H9 (cell line): Measurements from ENCODE around the gene CPXM2. TPM values are rescaled to one million over a fixed set of nuclear protein-coding genes. Genes with fewer than 3 reads are reported as not detected.

Experiments used
- DNase-seq: peaks from one replicate; pipeline ENCODE4 v3.0.0-alpha.2; 2017
- H2AFZ ChIP-seq: one replicate; pipeline ENCODE4 v1.6.1; 2013; ENCODE audit warnings: mild to moderate bottlenecking, low read length, control low read depth, moderate library complexity
- H2AK5ac ChIP-seq: 2 replicates; pipeline ENCODE4 v1.6.1; 2013; ENCODE audit warnings: low read length, control low read depth, mixed read lengths; ENCODE audit not compliant: insufficient read length
- H2BK120ac ChIP-seq: one replicate; pipeline ENCODE4 v1.6.1; 2013; ENCODE audit warnings: low read depth, mild to moderate bottlenecking, low read length, control low read depth, inconsistent platforms; ENCODE audit not compliant: poor library complexity, severe bottlenecking
- H2BK12ac ChIP-seq: 2 replicates; pipeline ENCODE4 v1.6.1; 2013; ENCODE audit warnings: low read length, control low read depth, mixed read lengths, low read depth; ENCODE audit not compliant: insufficient read length
- H2BK15ac ChIP-seq: 2 replicates; pipeline ENCODE4 v1.6.1; 2013; ENCODE audit warnings: low read depth, low read length, control low read depth
- H2BK20ac ChIP-seq: one replicate; pipeline ENCODE4 v1.6.1; 2013; ENCODE audit warnings: low read depth, mild to moderate bottlenecking, low read length, control low read depth, inconsistent platforms; ENCODE audit not compliant: poor library complexity, severe bottlenecking
- H2BK5ac ChIP-seq: 2 replicates; pipeline ENCODE4 v1.6.1; 2013; ENCODE audit warnings: low read length, control low read depth, mixed read lengths; ENCODE audit not compliant: insufficient read length
- H3K14ac ChIP-seq: 2 replicates; pipeline ENCODE4 v1.6.1; 2013; ENCODE audit warnings: low read length, control low read depth; ENCODE audit not compliant: insufficient read depth
- H3K18ac ChIP-seq: 2 replicates; pipeline ENCODE4 v1.6.1; 2013; ENCODE audit warnings: low read depth, mild to moderate bottlenecking, mixed read lengths, low read length, control low read depth; ENCODE audit not compliant: insufficient read length
- H3K23ac ChIP-seq: 2 replicates; pipeline ENCODE4 v1.6.1; 2013; ENCODE audit warnings: low read length, control low read depth, mixed read lengths, low read depth; ENCODE audit not compliant: insufficient read length
- H3K23me2 ChIP-seq: 2 replicates; pipeline ENCODE4 v1.6.1; 2013; ENCODE audit warnings: low read depth, mild to moderate bottlenecking, mixed read lengths, low read length, control low read depth; ENCODE audit not compliant: insufficient read length, poor library complexity, severe bottlenecking
- H3K27ac ChIP-seq: 2 replicates; pipeline ENCODE4 v1.5.1; 2013; ENCODE audit warnings: low read length, control low read depth, mixed read lengths, low read depth; ENCODE audit not compliant: insufficient read length
- H3K27me3 ChIP-seq: 2 replicates; pipeline ENCODE4 v1.6.1; 2013; ENCODE audit warnings: low read length, control low read depth, inconsistent platforms; ENCODE audit not compliant: insufficient read depth
- H3K4ac ChIP-seq: 2 replicates; pipeline ENCODE4 v1.6.1; 2013; ENCODE audit warnings: low read depth, mild to moderate bottlenecking, control low read depth, inconsistent platforms, low read length, moderate library complexity
- H3K4me1 ChIP-seq: 2 replicates; pipeline ENCODE4 v1.6.1; 2013; ENCODE audit warnings: low read length, control low read depth, inconsistent platforms; ENCODE audit not compliant: insufficient read depth
- H3K4me2 ChIP-seq: 2 replicates; pipeline ENCODE4 v1.6.1; 2013; ENCODE audit warnings: low read length, control low read depth, mixed read lengths; ENCODE audit not compliant: insufficient read length, insufficient read depth
- H3K56ac ChIP-seq: 2 replicates; pipeline ENCODE4 v1.6.1; 2013; ENCODE audit warnings: low read depth, mild to moderate bottlenecking, mixed read lengths, low read length, control low read depth; ENCODE audit not compliant: insufficient read length
- H3K79me1 ChIP-seq: 2 replicates; pipeline ENCODE4 v1.6.1; 2013; ENCODE audit warnings: low read depth, mild to moderate bottlenecking, moderate library complexity, low read length, control low read depth, inconsistent platforms; ENCODE audit not compliant: insufficient read depth, poor library complexity, severe bottlenecking
- H3K79me2 ChIP-seq: 2 replicates; pipeline ENCODE4 v1.6.1; 2013; ENCODE audit warnings: low read length, control low read depth, inconsistent platforms; ENCODE audit not compliant: insufficient read depth
- H3K9ac ChIP-seq: 2 replicates; pipeline ENCODE4 v1.6.1; 2013; ENCODE audit warnings: low read length, control low read depth, mixed read lengths; ENCODE audit not compliant: insufficient read length; ENCODE audit errors: extremely low read depth
- H3K9me3 ChIP-seq: one replicate; pipeline ENCODE4 v1.6.1; 2013; ENCODE audit warnings: low read depth, low read length, inconsistent platforms; ENCODE audit not compliant: control insufficient read depth
- H3T11ph ChIP-seq: one replicate; pipeline ENCODE4 v1.6.1; 2013; ENCODE audit warnings: mild to moderate bottlenecking, low read length, control low read depth, inconsistent platforms
- H4K20me1 ChIP-seq: one replicate; pipeline ENCODE4 v1.6.1; 2013; ENCODE audit not compliant: control insufficient read depth, insufficient read length, insufficient read depth
- H4K5ac ChIP-seq: 2 replicates; pipeline ENCODE4 v1.6.1; 2013; ENCODE audit warnings: low read depth, mild to moderate bottlenecking, mixed read lengths, low read length, control low read depth; ENCODE audit not compliant: insufficient read length
- H4K8ac ChIP-seq: replicated peaks from 2 replicates; pipeline ENCODE4 v1.6.1; 2013; ENCODE audit warnings: low read length, control low read depth, mixed read lengths, low read depth; ENCODE audit not compliant: insufficient read length
- H4K91ac ChIP-seq: 2 replicates; pipeline ENCODE4 v1.6.1; 2013; ENCODE audit warnings: low read depth, mild to moderate bottlenecking, moderate library complexity, mixed read lengths, low read length, control low read depth; ENCODE audit not compliant: insufficient read length
- H3K27ac Mint-ChIP-seq, 3 experiments: 2 replicates in 2 of 3; 3 replicates in 1 of 3; pipeline ENCODE4 v1.8.0; 2020 to 2021; ENCODE audit warnings: mixed read lengths in 3 of 3, mild to moderate bottlenecking in 1 of 3, moderate library complexity in 1 of 3
- H3K27me3 Mint-ChIP-seq: 2 replicates; pipeline ENCODE4 v1.8.0; 2021; ENCODE audit warnings: low read depth, mild to moderate bottlenecking, moderate library complexity, mixed read lengths
- H3K36me3 Mint-ChIP-seq, 3 experiments: 2 replicates in 2 of 3; 3 replicates in 1 of 3; pipeline ENCODE4 v1.8.0; 2020 to 2021; ENCODE audit warnings: low read depth in 3 of 3, mixed read lengths in 3 of 3; ENCODE audit not compliant: insufficient read depth in 1 of 3
- H3K4me1 Mint-ChIP-seq, 2 experiments: 2 replicates each; pipeline ENCODE4 v1.8.0; 2020; ENCODE audit warnings: mixed read lengths in 2 of 2
- H3K4me3 Mint-ChIP-seq, 2 experiments: 2 replicates in 1 of 2; 3 replicates in 1 of 2; pipeline ENCODE4 v1.8.0; 2020 to 2021; ENCODE audit warnings: mild to moderate bottlenecking in 2 of 2, mixed read lengths in 2 of 2, moderate library complexity in 1 of 2
- H3K9me3 Mint-ChIP-seq, 2 experiments: 2 replicates in 1 of 2; 3 replicates in 1 of 2; pipeline ENCODE4 v1.8.0; 2020; ENCODE audit warnings: mild to moderate bottlenecking in 2 of 2, mixed read lengths in 2 of 2, moderate library complexity in 1 of 2
- CTCF ChIP-seq: fragments of 200-600 bp; sonication (generic); conservative IDR thresholded peaks from 3 replicates; pipeline ENCODE4 v1.8.0; 2021; ENCODE audit warnings: antibody characterized with exemption, mild to moderate bottlenecking
- WGBS: extraction: QIAGEN DNeasy Blood & Tissue Kit; methylation state at CpG from one replicate; pipeline ENCODE4 v1.1.7; 2013; ENCODE audit warnings: missing lambda C conversion rate, low lambda C conversion rate, mixed read lengths; ENCODE audit not compliant: insufficient read length; ENCODE audit errors: extremely low coverage; 5-methylcytosine and 5-hydroxymethylcytosine counted together
- total RNA-seq: library from RNA; stranded (reverse); gene quantifications from 2 replicates; pipeline ENCODE4 v1.2.1, GENCODE V29; 2021

Gene CPXM2
- total RNA-seq, 1 experiment from 2014 or later, result 1.7 TPM

- Histone ChIP-seq H2BK15ac (no peak overlapping the region), H3K23ac (no peak overlapping the region), H3K18ac (no peak overlapping the region), H2AFZ (no peak overlapping the region), H3K9me3 (no peaks in the 10 kb centered on the region), H3K23me2 (no peaks in the 10 kb centered on the region), H3K56ac (no peak overlapping the region), H2BK120ac (no peak overlapping the region), H2BK20ac (no peak overlapping the region), H3K4ac (no peak overlapping the region), H2AK5ac (no peak overlapping the region), H4K91ac (no peak overlapping the region), H2BK5ac (no peak overlapping the region), H4K8ac (no peak overlapping the region), H3K4me2 (no peak overlapping the region), H3K4me1 (peaks cover 8% of the 10 kb centered on the region; the same call in 1 of the 2 replicates), H3K79me2 (no peaks in the 10 kb centered on the region), H3K9ac (no peak overlapping the region), H4K20me1 (no peaks in the 10 kb centered on the region), H3K14ac (no peak overlapping the region), H3K79me1 (no peaks in the 10 kb centered on the region), H4K5ac (no peak overlapping the region), H3K27me3 (no peaks in the 10 kb centered on the region; the same call in 1 of the 2 replicates), H2BK12ac (no peak overlapping the region), H3K27ac (no peak overlapping the region), H3T11ph (no peak overlapping the region)
- TF ChIP-seq CTCF, result no peak
- Mint-ChIP-seq H3K9me3 (peaks cover 0 to 3% of the 10 kb centered on the region in 2 experiments; a peak in 1 of 5 replicates), H3K36me3 (no peaks in the 10 kb centered on the region), H3K4me3 (no peak overlapping the region), H3K4me1 (peaks cover 44 to 52% of the 10 kb centered on the region in 2 experiments), H3K27me3 (peaks cover 43% of the 10 kb centered on the region), H3K27ac (no peak overlapping the region)
- no CpG with 5 or more reads among the region's 4 CpGs for WGBS
- DNase-seq, result no peak
Observed at GRCh38 chr10:123908379-123908778, 16.8 kb upstream of the CPXM2 start.
